Smooth muscle cell (in vitro differentiated cells): Measurements from ENCODE around the gene PXDN. TPM values are rescaled to one million over a fixed set of nuclear protein-coding genes. Genes with fewer than 3 reads are reported as not detected.
"Not testable (repeated sequence)": the region's sequence is repeated elsewhere in the genome, so short reads cannot be mapped to it uniquely, and the experiment has no call there.

Experiments used
- DNase-seq: peaks from one replicate; lab custom pipeline; 2025; ENCODE audit not compliant: unreplicated experiment; lab: John Stamatoyannopoulos, UW
- H2AFZ ChIP-seq: fragments of 200-600 bp; sonication (generic); 2 replicates; pipeline ENCODE4 v1.6.0; 2016; ENCODE audit warnings: antibody characterized with exemption, low read depth, mild to moderate bottlenecking
- H3F3A ChIP-seq: fragments of 200-600 bp; sonication (generic); 2 replicates; pipeline ENCODE4 v1.6.0; 2017; ENCODE audit warnings: antibody characterized with exemption, low read depth
- H3K27ac ChIP-seq: fragments of 200-600 bp; sonication (generic); 2 replicates; pipeline ENCODE4 v1.5.1; 2016; ENCODE audit warnings: low read depth, mild to moderate bottlenecking
- H3K27me3 ChIP-seq: fragments of 200-600 bp; sonication (generic); 2 replicates; pipeline ENCODE4 v1.6.1; 2016; ENCODE audit warnings: low read depth, mild to moderate bottlenecking
- H3K36me3 ChIP-seq: fragments of 200-600 bp; sonication (generic); 2 replicates; pipeline ENCODE4 v1.5.1; 2016; ENCODE audit warnings: low read depth
- H3K4me1 ChIP-seq: fragments of 200-600 bp; sonication (generic); 2 replicates; pipeline ENCODE4 v1.5.1; 2016; ENCODE audit warnings: low read depth
- H3K4me2 ChIP-seq: fragments of 200-600 bp; sonication (generic); 2 replicates; pipeline ENCODE4 v1.6.0; 2016; ENCODE audit warnings: mild to moderate bottlenecking
- H3K4me3 ChIP-seq: fragments of 200-600 bp; sonication (generic); 2 replicates; pipeline ENCODE4 v1.5.1; 2016; ENCODE audit warnings: mild to moderate bottlenecking
- H3K79me2 ChIP-seq: fragments of 200-600 bp; sonication (generic); 2 replicates; pipeline ENCODE4 v1.6.0; 2016; ENCODE audit warnings: low read depth, mild to moderate bottlenecking
- H3K9ac ChIP-seq: fragments of 200-600 bp; sonication (generic); 2 replicates; pipeline ENCODE4 v1.6.0; 2016; ENCODE audit warnings: low read depth
- H3K9me3 ChIP-seq: fragments of 200-600 bp; sonication (generic); replicated peaks from 2 replicates; pipeline ENCODE4 v1.5.1; 2016; ENCODE audit warnings: low read depth
- H4K20me1 ChIP-seq: fragments of 200-600 bp; sonication (generic); 2 replicates; pipeline ENCODE4 v1.6.0; 2016; ENCODE audit warnings: low read depth
- WGBS: methylation state at CpG from one replicate; pipeline ENCODE4 v1.1.7; 2016; ENCODE audit warnings: low lambda C conversion rate; 5-methylcytosine and 5-hydroxymethylcytosine counted together
- polyA plus RNA-seq: library from polyadenylated mRNA; unstranded; fragments of >200 nt; fragmentation: Nextera tagmentation; extraction: Ambion mirVana; gene quantifications from 2 replicates; pipeline ENCODE4 v1.2.1, GENCODE V29; 2016
- total RNA-seq: library from RNA; depleted of rRNA; stranded (reverse); fragments of >200 nt; gene quantifications from 2 replicates; pipeline ENCODE4 v1.2.3, GENCODE V29; 2014
- TF ChIP-seq, protein P1 (sequence below): fragments of 200-600 bp; sonication (generic); IDR thresholded peaks from 2 replicates; pipeline ENCODE4 v1.5.1; 2017; ENCODE audit warnings: borderline replicate concordance, mild to moderate bottlenecking, antibody characterized with exemption; ENCODE audit not compliant: insufficient read depth, poor library complexity, severe bottlenecking

Gene PXDN
- total and polyA plus RNA-seq, 2 experiments from 2014 or later: 328 to 333 TPM

DNA sequence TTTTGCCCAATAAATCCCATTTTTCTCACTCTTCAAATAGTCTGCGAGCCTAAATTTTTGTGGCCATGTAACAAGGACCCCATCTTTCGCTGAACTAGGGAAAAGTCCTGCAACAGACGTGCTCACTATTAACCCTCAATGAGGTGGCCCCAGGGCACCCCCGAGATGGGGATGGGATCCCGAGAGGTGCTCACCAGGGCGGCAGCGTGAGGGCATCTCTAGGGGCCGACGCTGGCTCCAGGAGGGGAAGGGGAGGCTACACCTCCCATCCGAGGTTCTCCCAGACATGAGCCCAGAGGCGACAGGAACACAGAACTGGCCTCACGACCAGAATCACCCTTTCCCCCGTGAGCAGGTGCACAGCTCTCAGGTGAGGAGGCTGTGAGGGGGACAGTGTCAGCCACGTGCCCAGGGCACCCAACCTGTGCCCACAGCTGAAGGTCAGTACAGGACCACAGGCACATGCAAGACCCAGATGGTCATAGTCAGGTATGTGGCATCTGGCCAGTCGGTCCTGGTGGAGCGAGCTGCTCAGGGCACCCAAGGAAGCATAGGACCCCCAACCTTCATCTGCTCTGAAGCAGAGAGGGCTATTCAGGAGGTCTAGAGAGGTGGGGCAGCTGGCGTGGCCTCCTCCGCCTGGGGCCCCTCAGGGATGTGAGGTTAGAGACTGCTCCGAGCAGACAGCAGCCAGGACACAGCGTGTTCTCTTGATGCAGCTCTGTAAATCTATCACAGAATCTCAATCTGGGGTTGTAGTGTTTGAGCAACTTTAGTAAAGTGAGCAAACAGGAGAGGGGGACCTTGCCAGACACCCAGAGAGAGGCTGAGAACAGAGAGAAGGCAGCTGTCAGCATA lies 62.8 kb downstream of the PXDN start:
- H2AFZ ChIP-seq: no peak overlapping the region
- H3K4me1 ChIP-seq: no peaks in the 10 kb centered on the region
- no peak overlapping the region for H3K4me2 ChIP-seq
- peak overlapping the region; percentile 12 for H3K27ac ChIP-seq
- no peak overlapping the region for H3K4me3 ChIP-seq
- H3K9me3 ChIP-seq: no peaks in the 10 kb centered on the region
- 94% methylated on average over 20 of the region's 20 CpGs for WGBS
- H3F3A ChIP-seq: peaks cover 24% of the 10 kb centered on the region
- H3K36me3 ChIP-seq: peaks cover 6% of the 10 kb centered on the region
- TF ChIP-seq, protein P1, sequence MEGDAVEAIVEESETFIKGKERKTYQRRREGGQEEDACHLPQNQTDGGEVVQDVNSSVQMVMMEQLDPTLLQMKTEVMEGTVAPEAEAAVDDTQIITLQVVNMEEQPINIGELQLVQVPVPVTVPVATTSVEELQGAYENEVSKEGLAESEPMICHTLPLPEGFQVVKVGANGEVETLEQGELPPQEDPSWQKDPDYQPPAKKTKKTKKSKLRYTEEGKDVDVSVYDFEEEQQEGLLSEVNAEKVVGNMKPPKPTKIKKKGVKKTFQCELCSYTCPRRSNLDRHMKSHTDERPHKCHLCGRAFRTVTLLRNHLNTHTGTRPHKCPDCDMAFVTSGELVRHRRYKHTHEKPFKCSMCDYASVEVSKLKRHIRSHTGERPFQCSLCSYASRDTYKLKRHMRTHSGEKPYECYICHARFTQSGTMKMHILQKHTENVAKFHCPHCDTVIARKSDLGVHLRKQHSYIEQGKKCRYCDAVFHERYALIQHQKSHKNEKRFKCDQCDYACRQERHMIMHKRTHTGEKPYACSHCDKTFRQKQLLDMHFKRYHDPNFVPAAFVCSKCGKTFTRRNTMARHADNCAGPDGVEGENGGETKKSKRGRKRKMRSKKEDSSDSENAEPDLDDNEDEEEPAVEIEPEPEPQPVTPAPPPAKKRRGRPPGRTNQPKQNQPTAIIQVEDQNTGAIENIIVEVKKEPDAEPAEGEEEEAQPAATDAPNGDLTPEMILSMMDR: no peak
- DNase-seq: no peak
- peaks cover 14% of the 10 kb centered on the region for H3K79me2 ChIP-seq
- no peak overlapping the region for H3K9ac ChIP-seq
- H4K20me1 ChIP-seq: peaks cover 55% of the 10 kb centered on the region
- H3K27me3 ChIP-seq: no peaks in the 10 kb centered on the region

DNA sequence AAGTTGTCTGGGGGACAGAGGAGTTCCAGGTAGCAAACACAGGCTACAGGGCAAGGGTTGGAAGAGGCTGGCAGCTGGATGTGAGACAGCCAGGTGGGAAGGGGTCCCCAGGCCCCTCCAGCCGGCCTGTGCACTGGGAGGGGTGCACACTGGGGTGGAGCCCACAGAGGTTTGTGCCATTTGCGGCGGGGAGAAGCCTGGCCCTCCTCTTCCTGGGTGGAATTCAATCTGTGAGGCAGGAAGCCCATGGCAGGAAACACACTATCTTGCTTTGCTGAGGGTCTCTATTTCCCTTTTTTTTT lies 63.3 kb downstream of the PXDN start:
- Histone ChIP-seq H3K4me1 (no peaks in the 10 kb centered on the region), H3K36me3 (peaks cover 6% of the 10 kb centered on the region), H3K9me3 (no peaks in the 10 kb centered on the region), H3K4me2 (no peak overlapping the region), H4K20me1 (peaks cover 55% of the 10 kb centered on the region), H3K27ac (no peak overlapping the region), H3K79me2 (peaks cover 14% of the 10 kb centered on the region), H3K27me3 (no peaks in the 10 kb centered on the region), H3K9ac (no peak overlapping the region), H2AFZ (no peak overlapping the region), H3F3A (peaks cover 24% of the 10 kb centered on the region), H3K4me3 (no peak overlapping the region)
- TF ChIP-seq, protein P1: no peak
- DNase-seq: no peak
- 93% methylated on average over 3 of the region's 3 CpGs for WGBS

DNA sequence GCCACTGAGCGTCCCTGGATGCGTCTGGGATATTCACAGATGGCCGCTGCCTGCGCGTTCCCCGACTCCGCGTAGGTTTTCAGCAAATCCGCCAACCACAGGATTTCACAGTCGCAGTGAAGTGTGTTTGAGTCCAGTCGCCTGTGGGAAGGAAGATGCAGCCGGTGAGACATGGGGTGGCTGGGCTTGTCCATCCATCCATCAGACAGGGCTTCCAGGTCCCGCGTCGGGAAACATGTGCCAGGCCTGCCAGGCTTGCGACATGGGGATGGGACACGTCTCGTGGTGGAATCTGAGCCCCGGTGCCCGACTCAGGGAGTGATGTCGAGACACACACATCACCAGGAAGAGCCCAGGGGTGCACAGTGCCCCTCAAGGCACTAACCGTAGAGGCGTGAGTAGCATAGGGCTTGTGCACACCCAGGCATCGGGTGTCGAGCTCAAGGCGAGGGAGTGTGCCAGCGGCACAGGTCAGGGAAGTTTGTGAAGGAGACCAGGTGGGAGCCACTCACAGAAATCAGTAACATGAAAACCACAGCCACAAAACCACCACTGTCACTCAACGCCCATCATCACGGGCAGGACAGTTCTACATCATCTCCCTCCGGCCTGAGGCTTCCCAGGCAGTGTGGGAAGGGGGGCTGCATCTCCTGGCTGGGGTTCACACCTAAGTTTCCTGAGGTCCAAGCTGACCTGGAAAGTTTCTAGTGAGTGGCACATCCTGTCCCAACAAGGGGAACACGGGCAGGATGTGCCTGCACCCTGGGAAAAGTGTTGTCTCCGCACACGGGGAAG lies 63.9 kb downstream of the PXDN start:
- no peak overlapping the region for H3K4me3 ChIP-seq
- WGBS: 94% methylated on average over 33 of the region's 33 CpGs
- no peaks in the 10 kb centered on the region for H3K4me1 ChIP-seq
- TF ChIP-seq, protein P1: no peak
- H3K9me3 ChIP-seq: no peaks in the 10 kb centered on the region
- no peak for DNase-seq
- H3K9ac ChIP-seq: no peak overlapping the region
- H3K36me3 ChIP-seq: peaks cover 6% of the 10 kb centered on the region
- peaks cover 55% of the 10 kb centered on the region for H4K20me1 ChIP-seq
- peaks cover 14% of the 10 kb centered on the region for H3K79me2 ChIP-seq
- H2AFZ ChIP-seq: no peak overlapping the region
- H3K4me2 ChIP-seq: no peak overlapping the region
- peaks cover 24% of the 10 kb centered on the region for H3F3A ChIP-seq
- no peak overlapping the region for H3K27ac ChIP-seq
- no peaks in the 10 kb centered on the region for H3K27me3 ChIP-seq

DNA sequence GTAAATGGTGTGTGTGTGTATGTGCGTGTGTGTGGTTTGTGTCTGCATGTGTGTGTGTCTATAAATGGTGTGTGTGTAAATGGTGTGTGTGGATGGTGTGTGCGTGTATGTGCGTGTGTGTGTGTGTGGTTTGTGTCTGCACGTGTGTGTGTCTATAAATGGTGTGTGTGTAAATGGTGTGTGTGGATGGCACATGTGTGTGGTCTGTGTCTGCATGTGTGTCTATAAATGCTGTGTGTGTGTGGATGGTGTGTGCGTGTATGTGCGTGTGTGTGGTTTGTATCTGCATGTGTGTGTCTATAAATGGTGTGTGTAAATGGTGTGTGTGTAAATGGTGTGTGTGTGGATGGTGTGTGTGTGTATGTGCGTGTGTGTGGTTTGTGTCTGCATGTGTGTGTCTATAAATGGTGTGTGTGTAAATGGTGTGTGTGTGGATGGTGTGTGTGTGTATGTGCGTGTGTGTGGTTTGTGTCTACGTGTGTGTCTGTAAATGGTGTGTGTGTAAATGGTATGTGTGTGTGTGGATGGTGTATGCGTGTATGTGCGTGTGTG lies 64.8 kb downstream of the PXDN start:
- H4K20me1 ChIP-seq: peaks cover 55% of the 10 kb centered on the region
- peaks cover 24% of the 10 kb centered on the region for H3F3A ChIP-seq
- H3K9me3 ChIP-seq, H3K36me3 ChIP-seq, H3K4me2 ChIP-seq, H3K9ac ChIP-seq, DNase-seq, H3K27ac ChIP-seq, H3K4me3 ChIP-seq, H3K4me1 ChIP-seq, H2AFZ ChIP-seq, H3K27me3 ChIP-seq, H3K79me2 ChIP-seq: not testable (repeated sequence)
- 90% methylated on average over 11 of the region's 11 CpGs for WGBS

DNA sequence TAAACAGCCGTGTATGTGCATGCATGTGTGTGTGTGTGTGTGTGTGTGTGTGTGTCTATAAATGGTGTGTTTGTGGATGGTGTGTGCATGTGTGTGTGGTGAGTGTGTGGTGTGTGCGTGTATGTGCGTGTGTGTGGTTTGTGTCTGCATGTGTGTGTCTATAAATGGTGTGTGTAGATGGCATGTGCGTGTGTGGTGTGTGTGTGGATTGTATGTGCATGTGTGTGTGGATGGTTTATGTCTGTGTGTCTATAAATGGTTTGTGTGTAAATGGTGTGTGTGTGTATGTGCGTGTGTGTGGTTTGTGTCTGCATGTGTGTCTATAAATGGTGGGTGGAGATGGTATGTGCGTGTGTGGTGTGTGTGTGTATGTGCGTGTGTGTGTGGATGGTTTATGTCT lies 65.2 kb downstream of the PXDN start:
- peaks cover 11% of the 10 kb centered on the region for H3K36me3 ChIP-seq

More for the DNA sequence above, 65.2 kb downstream of the PXDN start:
- H3K4me3 ChIP-seq, H3K4me2 ChIP-seq, H3K27ac ChIP-seq, H2AFZ ChIP-seq, H3K9ac ChIP-seq, DNase-seq, H3K79me2 ChIP-seq, H3K9me3 ChIP-seq, H3K4me1 ChIP-seq, H3K27me3 ChIP-seq: not testable (repeated sequence)
- Histone ChIP-seq H3F3A (peaks cover 24% of the 10 kb centered on the region), H4K20me1 (peaks cover 55% of the 10 kb centered on the region)
- 99% methylated on average over 7 of the region's 7 CpGs for WGBS
